GM12892 (cell line): ENCODE data around the gene C22orf31.

Source experiments
- POLR2A ChIP-seq: IDR thresholded peaks from 2 replicates; pipeline ENCODE4 v1.6.1; 2011; ENCODE audit warnings: low read depth, low read length, control low read depth
- POLR2AphosphoS5 ChIP-seq: IDR thresholded peaks from 2 replicates; pipeline ENCODE4 v1.6.1; 2011; ENCODE audit warnings: low read depth, low read length, control low read depth

- no peak for TF ChIP-seq POLR2A
- no peak for TF ChIP-seq POLR2AphosphoS5
Measured at GRCh38 chr22:29043906-29044575, 17.6 kb downstream of the C22orf31 start.
